SK-N-SH (cell line): ENCODE measurements around the gene ZNF438. TPM values are rescaled to one million over a fixed set of nuclear protein-coding genes. Genes with fewer than 3 reads are reported as not detected.

Experiments
- CTCF ChIA-PET: fragments of 300-600, 350-600 bp; formaldehyde crosslinking; extraction: SDS; loops from one replicate; lab custom pipeline; 2021; lab: Yijun Ruan, JAX
- POLR2A ChIA-PET: fragments of 350-600 bp; sonication (Branson Sonifier 250); formaldehyde crosslinking; extraction: SDS; loops from one replicate; lab custom pipeline; 2020; ENCODE audit warnings: antibody characterized with exemption, inconsistent platforms; lab: Yijun Ruan, JAX
- DNase-seq: peaks from one replicate; pipeline ENCODE4 v3.0.0; 2012
- H2AFZ ChIP-seq: fragments of 200-600 bp; sonication (generic); 2 replicates; pipeline ENCODE4 v1.8.1; 2016; ENCODE audit warnings: antibody characterized with exemption, mild to moderate bottlenecking, low read depth
- H3F3A ChIP-seq: fragments of 200-600 bp; sonication (generic); replicated peaks from 2 replicates; pipeline ENCODE3; 2016; ENCODE audit warnings: antibody characterized with exemption, mild to moderate bottlenecking; ENCODE audit not compliant: insufficient read depth
- H3K27ac ChIP-seq, 2 experiments: fragments of 200-500 bp in 1 of 2; fragments of 200-600 bp in 1 of 2; sonication (Bioruptor generic) in 1 of 2; sonication (generic), shearing (Covaris generic) in 1 of 2; 2 replicates each; pipeline versions ENCODE4 v1.5.1 to v1.6.1; 2014 to 2016; ENCODE audit warnings: low read depth in 2 of 2, inconsistent platforms in 1 of 2, low read length in 1 of 2, mild to moderate bottlenecking in 1 of 2, mixed read lengths in 1 of 2
- H3K27me3 ChIP-seq: fragments of 200-600 bp; sonication (generic), shearing (Covaris generic); 2 replicates; pipeline ENCODE4 v1.6.1; 2016; ENCODE audit warnings: mixed run types; ENCODE audit not compliant: insufficient read depth
- H3K36me3 ChIP-seq, 2 experiments: fragments of 200-500 bp in 1 of 2; fragments of 200-600 bp in 1 of 2; sonication (Bioruptor generic) in 1 of 2; sonication (generic) in 1 of 2; replicated peaks in 1 of 2; 2 replicates each; pipeline versions ENCODE3 to v1.5.1; 2014 to 2016; ENCODE audit warnings: low read length in 1 of 2, mild to moderate bottlenecking in 1 of 2; ENCODE audit not compliant: insufficient read depth in 2 of 2, control insufficient read depth in 1 of 2
- H3K4me1 ChIP-seq, 2 experiments: fragments of 200-500 bp in 1 of 2; fragments of 200-600 bp in 1 of 2; sonication (Bioruptor generic) in 1 of 2; sonication (generic), shearing (Covaris generic) in 1 of 2; 2 replicates each; pipeline versions ENCODE4 v1.5.1 to v1.6.1; 2014 to 2016; ENCODE audit warnings: low read depth in 1 of 2, low read length in 1 of 2, mixed run types in 1 of 2; ENCODE audit not compliant: insufficient read depth in 2 of 2, control insufficient read depth in 1 of 2
- H3K4me2 ChIP-seq: fragments of 200-600 bp; sonication (generic), shearing (Covaris generic); 2 replicates; pipeline ENCODE4 v1.6.1; 2017; ENCODE audit warnings: mixed run types
- H3K4me3 ChIP-seq, 2 experiments: fragments of 200-500 bp in 1 of 2; fragments of 200-600 bp in 1 of 2; sonication (Bioruptor generic) in 1 of 2; sonication (generic), shearing (Covaris generic) in 1 of 2; 2 replicates each; pipeline versions ENCODE4 v1.5.1 to v1.8.1; 2014 to 2016; ENCODE audit warnings: low read depth in 2 of 2, inconsistent platforms in 1 of 2, low read length in 1 of 2, mild to moderate bottlenecking in 1 of 2, mixed read lengths in 1 of 2, moderate library complexity in 1 of 2
- H3K79me2 ChIP-seq: fragments of 200-600 bp; sonication (generic); 2 replicates; pipeline ENCODE4 v1.8.1; 2017; ENCODE audit warnings: mild to moderate bottlenecking; ENCODE audit not compliant: insufficient read depth
- H3K9ac ChIP-seq: fragments of 200-600 bp; sonication (generic); 2 replicates; pipeline ENCODE4 v1.6.1; 2017; ENCODE audit warnings: mixed run types
- H3K9me2 ChIP-seq: fragments of 200-600 bp; sonication (generic); 2 replicates; pipeline ENCODE4 v1.6.1; 2017; ENCODE audit warnings: mixed run types
- H3K9me3 ChIP-seq: fragments of 200-600 bp; sonication (generic); 2 replicates; pipeline ENCODE4 v1.6.1; 2017; ENCODE audit warnings: mixed run types, mild to moderate bottlenecking, moderate library complexity
- H4K20me1 ChIP-seq: fragments of 200-600 bp; sonication (generic); 2 replicates; pipeline ENCODE4 v1.6.1; 2017; ENCODE audit warnings: mild to moderate bottlenecking, mixed run types; ENCODE audit not compliant: insufficient read depth
- CTCF ChIP-seq: fragments of 200-600 bp; sonication (generic); IDR thresholded peaks from 2 replicates; pipeline ENCODE4 v1.6.1; 2017; ENCODE audit warnings: antibody characterized with exemption, mild to moderate bottlenecking, moderate library complexity
- EP300 ChIP-seq, 2 experiments: IDR thresholded peaks; 2 replicates each; pipeline versions ENCODE4 v1.4.0 to v1.6.1; 2012; ENCODE audit warnings: borderline replicate concordance in 1 of 2, low read depth in 1 of 2, low read length in 1 of 2
- GABPA ChIP-seq: IDR thresholded peaks from 2 replicates; pipeline ENCODE4 v1.4.0; 2012; ENCODE audit warnings: low read depth, mild to moderate bottlenecking
- JUND ChIP-seq: IDR thresholded peaks from 2 replicates; pipeline ENCODE4 v1.4.0; 2012
- MAX ChIP-seq: IDR thresholded peaks from 2 replicates; pipeline ENCODE4 v1.4.0; 2012; ENCODE audit warnings: low read depth
- MEF2A ChIP-seq: IDR thresholded peaks from 2 replicates; pipeline ENCODE4 v1.4.0; 2012; ENCODE audit warnings: low read depth, borderline replicate concordance
- MXI1 ChIP-seq: IDR thresholded peaks from 2 replicates; pipeline ENCODE4 v1.6.1; 2012; ENCODE audit warnings: mild to moderate bottlenecking, low read depth, low read length, improper control_type of control experiment
- POLR2AphosphoS5 ChIP-seq: IDR thresholded peaks from 2 replicates; pipeline ENCODE4 v1.6.1; 2012; ENCODE audit warnings: low read depth, low read length
- RCOR1 ChIP-seq: fragments of 150-350 bp; IDR thresholded peaks from 2 replicates; pipeline ENCODE4 v1.6.1; 2017; ENCODE audit warnings: antibody characterized with exemption, low read length
- RXRA ChIP-seq: IDR thresholded peaks from 2 replicates; pipeline ENCODE4 v1.4.0; 2012; ENCODE audit warnings: low read depth, mild to moderate bottlenecking, borderline replicate concordance
- TCF12 ChIP-seq: IDR thresholded peaks from 2 replicates; pipeline ENCODE4 v1.4.0; 2012
- USF2 ChIP-seq: fragments of 150-350 bp; IDR thresholded peaks from 2 replicates; pipeline ENCODE4 v1.6.1; 2017; ENCODE audit warnings: antibody characterized with exemption, low read length, low read depth, borderline replicate concordance
- ZBTB33 ChIP-seq: IDR thresholded peaks from 2 replicates; pipeline ENCODE4 v1.4.0; 2012; ENCODE audit warnings: low read depth, borderline replicate concordance
- WGBS: methylation state at CpG from one replicate; pipeline ENCODE4 v1.1.6; 2017; ENCODE audit warnings: low lambda C conversion rate; 5-methylcytosine and 5-hydroxymethylcytosine counted together
- polyA plus RNA-seq, 3 experiments: library from polyadenylated mRNA; depleted of rRNA; stranded (reverse); fragments of >200 nt; gene quantifications; 2 replicates each; pipeline ENCODE4 v1.2.3, GENCODE V29; 2012

The ZNF438 gene
- polyA plus RNA-seq, 1 of the 3 experiments (the other 2 are of a cell fraction) = 2.1 TPM

- no peak overlapping the region for H3K4me2 ChIP-seq
- no peaks in the 10 kb centered on the region for H3K9me2 ChIP-seq
- H3F3A ChIP-seq = peaks cover 15% of the 10 kb centered on the region
- 83% methylated on average over 3 of the region's 3 CpGs for WGBS
- H3K79me2 ChIP-seq = no peaks in the 10 kb centered on the region
- peaks cover 4% of the 10 kb centered on the region; the same call in 1 of the 2 replicates for H3K9me3 ChIP-seq
- H3K4me3 ChIP-seq = no peak overlapping the region
- no peaks in the 10 kb centered on the region for H4K20me1 ChIP-seq
- TF ChIP-seq MEF2A = no peak
- no peak for TF ChIP-seq JUND
- TF ChIP-seq MAX = no peak
- TF ChIP-seq ZBTB33 = no peak
- TF ChIP-seq TCF12 = no peak
- no peak for TF ChIP-seq POLR2AphosphoS5
- TF ChIP-seq MXI1 = no peak
- no peak for TF ChIP-seq RXRA
- no peak for TF ChIP-seq RCOR1
- TF ChIP-seq USF2 = no peak
- no peak for TF ChIP-seq CTCF
- TF ChIP-seq GABPA = no peak
- TF ChIP-seq EP300 (IDR thresholded peaks at IDR 0.05; ENCODE audit: borderline replicate concordance in 1 of 2, low read depth in 1 of 2, low read length in 1 of 2) = no peak
- TF ChIP-seq, all 33 proteins: peak for 0
- no peak for DNase-seq
- Histone ChIP-seq H3K36me3 (no peaks in the 10 kb centered on the region), H3K9ac (no peak overlapping the region), H3K27me3 (no peaks in the 10 kb centered on the region), H2AFZ (no peak overlapping the region), H3K4me1 (peaks cover 0 to 4% of the 10 kb centered on the region in 2 experiments; a peak in 2 of 4 replicates), H3K27ac (no peak overlapping the region)
- POLR2A ChIA-PET = no interaction called here
- CTCF ChIA-PET = no interaction called here
Observed at GRCh38 chr10:31000071-31000782, 31.4 kb downstream of the ZNF438 start.
